PC-9 (cell line): ENCODE results near the gene NPFFR1.

Experiments
- CTCF ChIP-seq: fragments of 200-600 bp; sonication (generic); conservative IDR thresholded peaks from 2 replicates; pipeline ENCODE4 v1.6.1; 2017; ENCODE audit warnings: mixed run types, antibody characterized with exemption, mild to moderate bottlenecking, moderate library complexity
- EZH2 ChIP-seq: fragments of 200-600 bp; sonication (generic); IDR thresholded peaks from 2 replicates; pipeline ENCODE4 v1.8.0; 2017; ENCODE audit warnings: antibody characterized with exemption, low read depth

GRCh38 chr10:70258216-70258615 lies 25.6 kb downstream of the NPFFR1 start:
- TF ChIP-seq CTCF (no peak), EZH2 (no peak)
